ENCODE results near the gene KCNJ12.

GRCh38 chr17:21353326-21354010, 22.7 kb upstream of the KCNJ12 start:
- TF ChIP-seq USF2 (IDR thresholded peaks at IDR 0.05) (no peak), POLR2A (IDR thresholded peaks at IDR 0.05; ENCODE audit: low read length) (no peak)
- TF ChIP-seq, protein P1, sequence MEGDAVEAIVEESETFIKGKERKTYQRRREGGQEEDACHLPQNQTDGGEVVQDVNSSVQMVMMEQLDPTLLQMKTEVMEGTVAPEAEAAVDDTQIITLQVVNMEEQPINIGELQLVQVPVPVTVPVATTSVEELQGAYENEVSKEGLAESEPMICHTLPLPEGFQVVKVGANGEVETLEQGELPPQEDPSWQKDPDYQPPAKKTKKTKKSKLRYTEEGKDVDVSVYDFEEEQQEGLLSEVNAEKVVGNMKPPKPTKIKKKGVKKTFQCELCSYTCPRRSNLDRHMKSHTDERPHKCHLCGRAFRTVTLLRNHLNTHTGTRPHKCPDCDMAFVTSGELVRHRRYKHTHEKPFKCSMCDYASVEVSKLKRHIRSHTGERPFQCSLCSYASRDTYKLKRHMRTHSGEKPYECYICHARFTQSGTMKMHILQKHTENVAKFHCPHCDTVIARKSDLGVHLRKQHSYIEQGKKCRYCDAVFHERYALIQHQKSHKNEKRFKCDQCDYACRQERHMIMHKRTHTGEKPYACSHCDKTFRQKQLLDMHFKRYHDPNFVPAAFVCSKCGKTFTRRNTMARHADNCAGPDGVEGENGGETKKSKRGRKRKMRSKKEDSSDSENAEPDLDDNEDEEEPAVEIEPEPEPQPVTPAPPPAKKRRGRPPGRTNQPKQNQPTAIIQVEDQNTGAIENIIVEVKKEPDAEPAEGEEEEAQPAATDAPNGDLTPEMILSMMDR (IDR thresholded peaks at IDR 0.05) = no peak

Measured in A549 (cell line).